GM23338 (cell line): ENCODE measurements around the gene LRRC8B. TPM values are rescaled to one million over a fixed set of nuclear protein-coding genes. Genes with fewer than 3 reads are reported as not detected.

ENCODE experiments used
- ATAC-seq: fragments of 200-7000 bp; cut with Tn5 transposase; 3 replicates; pipeline ENCODE4 v1.9.1; 2020
- DNase-seq: peaks from one replicate; pipeline ENCODE4 v3.0.0-alpha.2; 2015; ENCODE audit warnings: low spot score
- H2AFZ ChIP-seq: fragments of 200-600 bp; sonication (generic); 2 replicates; pipeline ENCODE4 v1.8.0; 2016; ENCODE audit warnings: antibody characterized with exemption, mild to moderate bottlenecking, moderate library complexity
- H3F3A ChIP-seq: fragments of 200-600 bp; sonication (generic); replicated peaks from 2 replicates; pipeline ENCODE4 v1.8.0; 2017; ENCODE audit warnings: antibody characterized with exemption, mixed run types, low read depth
- H3K27ac ChIP-seq: fragments of 200-600 bp; sonication (generic); 2 replicates; pipeline ENCODE4 v1.6.1; 2016; ENCODE audit warnings: low read depth
- H3K27me3 ChIP-seq: fragments of 200-600 bp; sonication (generic); 2 replicates; pipeline ENCODE4 v1.8.0; 2016; ENCODE audit warnings: mild to moderate bottlenecking, mixed run types, moderate library complexity; ENCODE audit not compliant: insufficient read depth
- H3K36me3 ChIP-seq: fragments of 200-600 bp; sonication (generic); 2 replicates; pipeline ENCODE4 v1.8.0; 2016; ENCODE audit warnings: mild to moderate bottlenecking; ENCODE audit not compliant: insufficient read depth
- H3K4me1 ChIP-seq: fragments of 200-600 bp; sonication (generic); 2 replicates; pipeline ENCODE4 v1.8.0; 2016; ENCODE audit warnings: mild to moderate bottlenecking, moderate library complexity; ENCODE audit not compliant: insufficient read depth
- H3K4me2 ChIP-seq: fragments of 200-600 bp; sonication (generic); 2 replicates; pipeline ENCODE4 v1.7.1; 2017; ENCODE audit warnings: mixed run types
- H3K4me3 ChIP-seq: fragments of 200-600 bp; sonication (generic); 2 replicates; pipeline ENCODE4 v1.6.1; 2016; ENCODE audit warnings: mixed run types
- H3K79me2 ChIP-seq: fragments of 200-600 bp; sonication (generic); replicated peaks from 2 replicates; pipeline ENCODE4 v1.8.0; 2017; ENCODE audit warnings: mild to moderate bottlenecking; ENCODE audit not compliant: insufficient read depth
- H3K9me2 ChIP-seq: fragments of 200-600 bp; sonication (generic); 2 replicates; pipeline ENCODE4 v1.8.0; 2017; ENCODE audit not compliant: insufficient read depth
- H4K20me1 ChIP-seq: fragments of 200-600 bp; sonication (generic); replicated peaks from 2 replicates; pipeline ENCODE4 v1.8.0; 2017; ENCODE audit warnings: mild to moderate bottlenecking; ENCODE audit not compliant: insufficient read depth
- H3K27ac Mint-ChIP-seq: 2 replicates; pipeline ENCODE4 v1.8.0; 2020; ENCODE audit warnings: inconsistent platforms, mild to moderate bottlenecking, moderate library complexity, mixed read lengths
- H3K27me3 Mint-ChIP-seq: 3 replicates; pipeline ENCODE4 v1.8.0; 2022; ENCODE audit warnings: low read depth, mild to moderate bottlenecking, moderate library complexity, mixed read lengths, inconsistent platforms; ENCODE audit not compliant: insufficient read depth, poor library complexity
- H3K36me3 Mint-ChIP-seq: 3 replicates; pipeline ENCODE4 v1.8.0; 2021; ENCODE audit warnings: low read depth, mild to moderate bottlenecking, inconsistent platforms, moderate library complexity, mixed read lengths
- H3K4me1 Mint-ChIP-seq: 3 replicates; pipeline ENCODE4 v1.8.0; 2020; ENCODE audit warnings: mild to moderate bottlenecking, inconsistent platforms, mixed read lengths
- H3K4me3 Mint-ChIP-seq: 3 replicates; pipeline ENCODE4 v1.8.0; 2021; ENCODE audit warnings: moderate library complexity, mild to moderate bottlenecking, inconsistent platforms, mixed read lengths
- H3K9me3 Mint-ChIP-seq: 3 replicates; pipeline ENCODE4 v1.8.0; 2020; ENCODE audit warnings: moderate library complexity, mild to moderate bottlenecking, inconsistent platforms, mixed read lengths
- EZH2 ChIP-seq: fragments of 200-600 bp; sonication (generic); IDR thresholded peaks from one replicate; pipeline ENCODE4 v1.8.0; 2017; ENCODE audit warnings: antibody characterized with exemption, mild to moderate bottlenecking, low read depth; ENCODE audit not compliant: unreplicated experiment
- EZH2phosphoT487 ChIP-seq: fragments of 200-600 bp; sonication (generic); IDR thresholded peaks from one replicate; pipeline ENCODE4 v1.8.1; 2018; ENCODE audit warnings: antibody characterized with exemption; ENCODE audit not compliant: unreplicated experiment
- JUNB ChIP-seq: IDR thresholded peaks from one replicate; pipeline ENCODE4 v1.6.1; 2016; ENCODE audit warnings: antibody characterized with exemption; ENCODE audit not compliant: unreplicated experiment
- NANOG ChIP-seq: IDR thresholded peaks from 2 replicates; pipeline ENCODE4 v1.6.1; 2016; ENCODE audit warnings: antibody characterized with exemption, borderline replicate concordance
- POLR2AphosphoS5 ChIP-seq: IDR thresholded peaks from 2 replicates; pipeline ENCODE4 v1.6.1; 2016; ENCODE audit warnings: antibody characterized with exemption, low read depth
- STAT1 ChIP-seq: IDR thresholded peaks from one replicate; pipeline ENCODE4 v1.6.1; 2016; ENCODE audit warnings: antibody characterized with exemption; ENCODE audit not compliant: unreplicated experiment
- ZNF114 ChIP-seq: fragments of 250-450 bp; sonication (Bioruptor Pico); IDR thresholded peaks from 2 replicates; pipeline ENCODE4 v1.5.0; 2020; ENCODE audit warnings: mild to moderate bottlenecking, moderate library complexity
- ZNF331 ChIP-seq: fragments of 250-450 bp; sonication (Bioruptor Pico); IDR thresholded peaks from 2 replicates; pipeline ENCODE4 v1.5.0; 2020; ENCODE audit warnings: low read depth, mild to moderate bottlenecking, moderate library complexity
- polyA plus RNA-seq: library from polyadenylated mRNA; unstranded; fragments of >200 nt; fragmentation: Nextera tagmentation; extraction: Ambion mirVana; gene quantifications from 2 replicates; pipeline ENCODE4 v1.2.1, GENCODE V29; 2016
- total RNA-seq: library from RNA; depleted of rRNA; stranded (reverse); fragments of >200 nt; shearing (Covaris generic); gene quantifications from 2 replicates; pipeline ENCODE4 v1.2.3, GENCODE V29; 2014
- TF ChIP-seq, protein P1 (sequence below), 2 experiments: fragments of 200-600 bp in 1 of 2; sonication (generic) in 1 of 2; conservative IDR thresholded peaks; 2 replicates each; pipeline versions ENCODE4 v1.5.1 to v1.6.1; 2016 to 2017; ENCODE audit warnings: antibody characterized with exemption in 2 of 2, low read depth in 2 of 2, mild to moderate bottlenecking in 2 of 2, moderate library complexity in 1 of 2
- TF ChIP-seq, protein P2 (sequence below): IDR thresholded peaks from one replicate; pipeline ENCODE4 v1.6.1; 2018; ENCODE audit warnings: antibody characterized with exemption; ENCODE audit not compliant: unreplicated experiment
- TF ChIP-seq, protein P3 (sequence below): IDR thresholded peaks from 2 replicates; pipeline ENCODE4 v1.6.1; 2016; ENCODE audit warnings: antibody characterized with exemption

LRRC8B gene
- total and polyA plus RNA-seq, 2 experiments from 2014 or later = 9.0 to 26.5 TPM

DNA sequence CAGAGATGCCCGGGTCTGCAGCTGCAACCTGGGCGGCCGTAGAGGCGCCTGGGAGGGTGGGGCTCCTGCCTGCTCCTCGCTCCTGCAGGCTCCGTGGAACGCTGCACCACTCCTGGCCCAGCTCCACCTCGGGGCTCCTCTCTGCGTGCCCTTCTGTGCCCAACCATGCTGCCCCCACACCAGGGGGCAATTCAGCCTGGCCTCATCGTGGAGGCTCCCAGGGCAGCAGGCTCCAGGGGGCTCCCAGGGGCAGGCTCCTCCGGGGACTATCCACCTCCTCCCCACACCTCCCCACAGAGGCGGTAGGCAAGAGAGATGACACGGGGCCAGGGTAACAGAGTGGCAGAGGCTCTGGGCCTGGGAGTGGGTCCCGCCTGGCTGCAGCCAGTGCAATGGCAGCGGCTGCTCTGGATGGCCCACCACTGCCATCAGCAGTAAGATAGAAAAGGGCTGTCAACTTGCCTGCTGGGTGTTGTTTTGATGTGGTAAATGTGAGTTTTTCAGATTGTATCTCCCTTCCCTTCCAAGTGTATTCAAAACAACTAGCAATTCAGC is 85.9 kb downstream of the LRRC8B start:
- H3K27ac Mint-ChIP-seq = no peak overlapping the region
- TF ChIP-seq EZH2 = no peak
- TF ChIP-seq, protein P1, sequence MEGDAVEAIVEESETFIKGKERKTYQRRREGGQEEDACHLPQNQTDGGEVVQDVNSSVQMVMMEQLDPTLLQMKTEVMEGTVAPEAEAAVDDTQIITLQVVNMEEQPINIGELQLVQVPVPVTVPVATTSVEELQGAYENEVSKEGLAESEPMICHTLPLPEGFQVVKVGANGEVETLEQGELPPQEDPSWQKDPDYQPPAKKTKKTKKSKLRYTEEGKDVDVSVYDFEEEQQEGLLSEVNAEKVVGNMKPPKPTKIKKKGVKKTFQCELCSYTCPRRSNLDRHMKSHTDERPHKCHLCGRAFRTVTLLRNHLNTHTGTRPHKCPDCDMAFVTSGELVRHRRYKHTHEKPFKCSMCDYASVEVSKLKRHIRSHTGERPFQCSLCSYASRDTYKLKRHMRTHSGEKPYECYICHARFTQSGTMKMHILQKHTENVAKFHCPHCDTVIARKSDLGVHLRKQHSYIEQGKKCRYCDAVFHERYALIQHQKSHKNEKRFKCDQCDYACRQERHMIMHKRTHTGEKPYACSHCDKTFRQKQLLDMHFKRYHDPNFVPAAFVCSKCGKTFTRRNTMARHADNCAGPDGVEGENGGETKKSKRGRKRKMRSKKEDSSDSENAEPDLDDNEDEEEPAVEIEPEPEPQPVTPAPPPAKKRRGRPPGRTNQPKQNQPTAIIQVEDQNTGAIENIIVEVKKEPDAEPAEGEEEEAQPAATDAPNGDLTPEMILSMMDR (conservative IDR thresholded peaks at IDR 0.05; ENCODE audit: low read depth in 2 of 2) = 0 out of 4 replicates have a peak, but pooled peaks of 1 of the 2 experiments have one; percentile 11

DNA sequence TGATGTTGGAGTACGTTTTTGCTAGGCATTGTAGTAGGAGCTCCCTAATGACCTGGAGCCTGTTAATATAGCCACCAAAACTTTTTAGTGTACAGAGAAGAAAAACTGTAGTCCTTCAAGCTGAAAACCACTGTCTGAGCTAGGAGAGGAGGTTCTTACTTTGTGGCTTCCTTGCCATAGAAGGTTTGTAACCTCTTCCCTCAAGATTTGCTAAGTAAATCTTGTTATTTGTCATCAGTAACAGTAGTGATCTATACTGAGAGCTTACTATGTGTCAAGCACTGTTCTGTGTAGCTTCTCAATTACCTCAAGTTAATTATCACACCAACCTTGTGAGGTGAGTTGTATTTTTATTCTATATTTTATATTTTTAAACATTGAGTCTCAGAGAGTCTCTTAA is 87.1 kb downstream of the LRRC8B start:
- no peak overlapping the region for H3K4me3 ChIP-seq
- TF ChIP-seq ZNF114 (CRISPR knock-in tag) = no peak
- TF ChIP-seq JUNB = no peak
- no peak for TF ChIP-seq POLR2AphosphoS5
- TF ChIP-seq, protein P2, sequence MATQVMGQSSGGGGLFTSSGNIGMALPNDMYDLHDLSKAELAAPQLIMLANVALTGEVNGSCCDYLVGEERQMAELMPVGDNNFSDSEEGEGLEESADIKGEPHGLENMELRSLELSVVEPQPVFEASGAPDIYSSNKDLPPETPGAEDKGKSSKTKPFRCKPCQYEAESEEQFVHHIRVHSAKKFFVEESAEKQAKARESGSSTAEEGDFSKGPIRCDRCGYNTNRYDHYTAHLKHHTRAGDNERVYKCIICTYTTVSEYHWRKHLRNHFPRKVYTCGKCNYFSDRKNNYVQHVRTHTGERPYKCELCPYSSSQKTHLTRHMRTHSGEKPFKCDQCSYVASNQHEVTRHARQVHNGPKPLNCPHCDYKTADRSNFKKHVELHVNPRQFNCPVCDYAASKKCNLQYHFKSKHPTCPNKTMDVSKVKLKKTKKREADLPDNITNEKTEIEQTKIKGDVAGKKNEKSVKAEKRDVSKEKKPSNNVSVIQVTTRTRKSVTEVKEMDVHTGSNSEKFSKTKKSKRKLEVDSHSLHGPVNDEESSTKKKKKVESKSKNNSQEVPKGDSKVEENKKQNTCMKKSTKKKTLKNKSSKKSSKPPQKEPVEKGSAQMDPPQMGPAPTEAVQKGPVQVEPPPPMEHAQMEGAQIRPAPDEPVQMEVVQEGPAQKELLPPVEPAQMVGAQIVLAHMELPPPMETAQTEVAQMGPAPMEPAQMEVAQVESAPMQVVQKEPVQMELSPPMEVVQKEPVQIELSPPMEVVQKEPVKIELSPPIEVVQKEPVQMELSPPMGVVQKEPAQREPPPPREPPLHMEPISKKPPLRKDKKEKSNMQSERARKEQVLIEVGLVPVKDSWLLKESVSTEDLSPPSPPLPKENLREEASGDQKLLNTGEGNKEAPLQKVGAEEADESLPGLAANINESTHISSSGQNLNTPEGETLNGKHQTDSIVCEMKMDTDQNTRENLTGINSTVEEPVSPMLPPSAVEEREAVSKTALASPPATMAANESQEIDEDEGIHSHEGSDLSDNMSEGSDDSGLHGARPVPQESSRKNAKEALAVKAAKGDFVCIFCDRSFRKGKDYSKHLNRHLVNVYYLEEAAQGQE = no peak
- TF ChIP-seq NANOG = no peak
- TF ChIP-seq STAT1 = no peak
- TF ChIP-seq EZH2phosphoT487 = no peak
- TF ChIP-seq EZH2 = no peak
- no peak for TF ChIP-seq ZNF331 (CRISPR knock-in tag)
- TF ChIP-seq, protein P3, sequence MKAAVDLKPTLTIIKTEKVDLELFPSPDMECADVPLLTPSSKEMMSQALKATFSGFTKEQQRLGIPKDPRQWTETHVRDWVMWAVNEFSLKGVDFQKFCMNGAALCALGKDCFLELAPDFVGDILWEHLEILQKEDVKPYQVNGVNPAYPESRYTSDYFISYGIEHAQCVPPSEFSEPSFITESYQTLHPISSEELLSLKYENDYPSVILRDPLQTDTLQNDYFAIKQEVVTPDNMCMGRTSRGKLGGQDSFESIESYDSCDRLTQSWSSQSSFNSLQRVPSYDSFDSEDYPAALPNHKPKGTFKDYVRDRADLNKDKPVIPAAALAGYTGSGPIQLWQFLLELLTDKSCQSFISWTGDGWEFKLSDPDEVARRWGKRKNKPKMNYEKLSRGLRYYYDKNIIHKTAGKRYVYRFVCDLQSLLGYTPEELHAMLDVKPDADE = no peak

More for the DNA sequence above, 85.9 kb downstream of the LRRC8B start:
- Mint-ChIP-seq H3K36me3 (no peaks in the 10 kb centered on the region; the same call in 2 of the 3 replicates), H3K9me3 (no peaks in the 10 kb centered on the region; the same call in 2 of the 3 replicates), H3K4me3 (no peak overlapping the region; the same call in 2 of the 3 replicates), H3K27me3 (peaks cover 2% of the 10 kb centered on the region), H3K4me1 (peaks cover 10% of the 10 kb centered on the region)
- H3K9me2 ChIP-seq = 0 out of 2 replicates have a peak, but pooled peaks cover under 1% of the 10 kb centered on the region
- no peak overlapping the region for H3K27ac ChIP-seq
- no peaks in the 10 kb centered on the region for H3K27me3 ChIP-seq
- ATAC-seq (peak; percentile 74), DNase-seq (no peak)
- no peak overlapping the region for H3K4me3 ChIP-seq
- H3K36me3 ChIP-seq = no peaks in the 10 kb centered on the region
- no peaks in the 10 kb centered on the region for H4K20me1 ChIP-seq
- no peak overlapping the region for H3K4me2 ChIP-seq
- no peaks in the 10 kb centered on the region for H3F3A ChIP-seq
- peaks cover 11% of the 10 kb centered on the region; the same call in 1 of the 2 replicates for H3K4me1 ChIP-seq
- H3K79me2 ChIP-seq = no peaks in the 10 kb centered on the region
- no peak overlapping the region for H2AFZ ChIP-seq

More for the DNA sequence above, 87.1 kb downstream of the LRRC8B start:
- Mint-ChIP-seq H3K27ac (no peak overlapping the region), H3K4me1 (peaks cover 10% of the 10 kb centered on the region), H3K9me3 (no peaks in the 10 kb centered on the region; the same call in 2 of the 3 replicates), H3K27me3 (peaks cover 2% of the 10 kb centered on the region), H3K4me3 (no peak overlapping the region), H3K36me3 (peaks cover under 1% of the 10 kb centered on the region; the same call in 1 of the 3 replicates)
- Histone ChIP-seq H3K27me3 (no peaks in the 10 kb centered on the region), H3K36me3 (no peaks in the 10 kb centered on the region), H3K4me2 (0 out of 2 replicates have a peak overlapping the region, but pooled peaks have one; percentile 44), H3K9me2 (0 out of 2 replicates have a peak, but pooled peaks cover 3% of the 10 kb centered on the region), H3K27ac (no peak overlapping the region), H2AFZ (no peak overlapping the region), H3K4me1 (peaks cover 11% of the 10 kb centered on the region; the same call in 1 of the 2 replicates), H3K79me2 (no peaks in the 10 kb centered on the region), H4K20me1 (no peaks in the 10 kb centered on the region), H3F3A (no peaks in the 10 kb centered on the region)
- ATAC-seq = no peak
- no peak for DNase-seq
